Measurements from ENCODE around the gene CLINT1.

CLINT1 gene

DNA sequence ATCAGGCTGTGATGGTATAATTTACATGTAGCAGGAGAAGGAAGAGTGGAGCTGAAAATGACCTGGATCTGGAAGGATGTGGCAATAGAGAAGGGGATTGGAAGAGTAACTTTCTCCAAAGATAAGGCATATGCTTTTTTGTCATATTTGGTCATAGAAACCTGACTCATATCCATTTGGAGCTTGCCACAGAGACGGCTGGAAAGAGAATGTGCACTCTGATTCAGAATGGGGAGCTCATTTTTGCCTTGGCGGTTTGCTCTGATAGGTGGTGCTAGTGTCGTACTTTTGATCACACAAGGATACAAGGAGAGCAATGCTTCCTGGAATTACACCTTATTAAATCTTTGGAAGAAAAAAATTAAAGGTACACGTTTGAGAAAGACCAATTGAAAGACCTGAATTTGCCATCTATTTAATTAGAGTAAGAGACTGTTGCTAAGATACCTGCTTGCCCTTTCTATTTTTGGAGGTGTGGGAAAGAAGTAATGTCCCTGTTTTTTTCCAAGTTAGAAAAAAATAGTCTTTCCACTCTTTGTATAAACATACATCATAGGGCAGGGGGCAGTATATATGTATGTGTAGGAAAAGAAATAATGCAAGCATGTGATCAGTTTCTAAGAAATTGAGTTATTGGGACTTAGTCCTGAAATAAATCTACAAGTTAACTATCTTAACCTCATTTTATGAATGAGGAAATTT is 110.0 kb downstream of the CLINT1 start:
- DNase-seq (ENCODE audit: low read depth), result no peak
- no peak overlapping the region for H3K4me3 ChIP-seq (ENCODE audit: low read depth, low read length)
- no peak for TF ChIP-seq CTCF (IDR thresholded peaks at IDR 0.05; ENCODE audit: control insufficient read depth, extremely low read depth, insufficient read depth)

DNA sequence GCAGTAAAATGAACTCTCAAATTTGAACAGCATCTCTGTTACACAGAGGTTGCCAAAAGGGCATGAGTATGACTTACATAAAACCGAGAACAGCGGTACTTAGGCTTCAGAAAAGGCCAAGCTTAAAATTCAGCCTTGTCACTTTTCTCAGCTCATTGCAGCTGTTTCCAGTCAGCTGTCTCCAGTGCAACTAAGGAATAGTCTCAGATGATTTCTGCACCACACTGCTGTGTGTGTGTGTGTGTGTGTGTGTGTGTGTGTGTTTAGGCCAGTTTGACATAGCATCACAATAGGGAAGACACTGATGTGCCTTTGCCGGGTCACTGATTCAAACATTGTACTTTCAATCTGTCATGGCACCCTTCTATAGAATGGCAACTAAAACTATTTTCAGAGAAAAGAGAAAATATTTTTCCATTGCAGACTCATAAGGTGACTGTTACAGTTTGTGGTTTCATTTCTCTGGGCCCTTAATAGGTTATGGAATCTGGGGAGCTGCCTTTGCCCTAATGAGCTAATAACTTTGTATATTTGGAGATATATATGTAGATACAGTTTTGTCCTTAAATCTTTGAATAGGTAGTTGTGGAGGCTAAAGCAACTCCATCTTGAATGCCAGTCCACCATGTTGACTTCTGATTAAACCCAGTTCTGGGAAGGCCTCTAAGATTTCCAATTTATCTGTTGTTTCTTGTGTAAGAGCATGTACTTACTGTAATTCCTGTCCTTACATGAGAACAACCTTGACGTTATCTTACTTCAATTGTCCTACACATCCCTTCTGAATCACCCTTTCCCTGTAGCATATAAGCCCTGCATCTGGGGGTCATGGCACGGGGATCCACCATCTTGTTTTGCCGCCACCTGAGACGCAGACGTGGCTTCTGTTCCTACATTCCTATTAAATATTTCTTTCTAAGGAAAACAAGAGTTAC is 110.9 kb downstream of the CLINT1 start:
- no peak overlapping the region for H3K4me3 ChIP-seq (ENCODE audit: low read depth, low read length)
- TF ChIP-seq CTCF (IDR thresholded peaks at IDR 0.05; ENCODE audit: control insufficient read depth, extremely low read depth, insufficient read depth), result no peak
- DNase-seq (ENCODE audit: low read depth), result no peak

GRCh38 chr5:157747173-157747740 is 111.7 kb downstream of the CLINT1 start:
- DNase-seq (ENCODE audit: low read depth), result no peak
- H3K4me3 ChIP-seq (ENCODE audit: low read depth, low read length), result no peak overlapping the region
- no peak for TF ChIP-seq CTCF (IDR thresholded peaks at IDR 0.05; ENCODE audit: control insufficient read depth, extremely low read depth, insufficient read depth)

DNA sequence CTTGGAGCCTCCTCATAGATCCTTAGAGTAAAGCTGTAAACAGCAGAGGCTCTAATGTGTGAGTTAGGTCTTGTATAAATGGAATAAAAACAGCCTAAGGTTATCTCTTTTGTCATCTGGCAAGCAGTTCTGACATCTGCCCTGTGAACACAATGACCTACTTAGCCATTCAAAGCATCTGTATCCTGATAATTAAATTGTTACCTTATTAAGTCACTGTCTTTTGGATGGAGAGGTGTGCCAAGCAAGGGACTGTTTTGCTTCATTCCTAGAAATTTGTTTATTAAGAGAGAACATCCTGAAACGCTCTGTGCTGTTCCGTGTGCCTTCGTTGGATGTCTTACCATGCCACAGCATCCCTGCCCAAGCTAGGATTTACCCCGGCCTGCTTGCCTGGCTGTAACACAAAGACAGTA is 113.9 kb downstream of the CLINT1 start:
- no peak for TF ChIP-seq CTCF (IDR thresholded peaks at IDR 0.05; ENCODE audit: control insufficient read depth, extremely low read depth, insufficient read depth)
- no peak overlapping the region for H3K4me3 ChIP-seq (ENCODE audit: low read depth, low read length)
- peak; percentile 56 for DNase-seq (ENCODE audit: low read depth)

GRCh38 chr5:157744051-157745011 is 114.6 kb downstream of the CLINT1 start:
- H3K4me3 ChIP-seq (ENCODE audit: low read depth, low read length), result peak overlapping the region; percentile 54
- TF ChIP-seq CTCF (IDR thresholded peaks at IDR 0.05; ENCODE audit: control insufficient read depth, extremely low read depth, insufficient read depth), result no peak
- no peak for DNase-seq (ENCODE audit: low read depth)
